HG02571 (cell line): ENCODE measurements around the gene SNX25.
"Not testable (repeated sequence)": the region's sequence is repeated elsewhere in the genome, so short reads cannot be mapped to it uniquely, and the experiment has no call there.

Experiments used
- ATAC-seq: cut with Tn5 transposase; IDR thresholded peaks from one replicate; pipeline ENCODE4 v1.9.1; 2021; ENCODE audit warnings: mild to moderate bottlenecking, moderate library complexity; ENCODE audit not compliant: unreplicated experiment

The SNX25 gene

GRCh38 chr4:185204238-185204910, 5.0 kb upstream of the SNX25 start:
- ATAC-seq = no peak

- not testable (repeated sequence) for ATAC-seq
Observed at GRCh38 chr4:185205073-185205472, 4.3 kb upstream of the SNX25 start.

GRCh38 chr4:185205697-185206342, 3.6 kb upstream of the SNX25 start:
- ATAC-seq = no peak

- no peak for ATAC-seq
Observed at GRCh38 chr4:185207466-185207865, 1.9 kb upstream of the SNX25 start.

- ATAC-seq = not testable (repeated sequence)
Observed at GRCh38 chr4:185209852-185210101, 379 bp downstream of the SNX25 start.

- ATAC-seq = peak; percentile 24
Observed at GRCh38 chr4:185210102-185210981, 944 bp downstream of the SNX25 start.

- no peak for ATAC-seq
Observed at GRCh38 chr4:185211035-185211434, 1.6 kb downstream of the SNX25 start.

GRCh38 chr4:185211641-185212040, 2.2 kb downstream of the SNX25 start:
- ATAC-seq = no peak

- ATAC-seq = no peak
Observed at GRCh38 chr4:185212581-185212980, 3.2 kb downstream of the SNX25 start.

GRCh38 chr4:185213877-185214276, 4.5 kb downstream of the SNX25 start:
- ATAC-seq = peak; percentile 26

- no peak for ATAC-seq
Observed at GRCh38 chr4:185215261-185215660, 5.9 kb downstream of the SNX25 start.

- ATAC-seq = no peak
Observed at GRCh38 chr4:185217408-185217975, 8.1 kb downstream of the SNX25 start.

- no peak for ATAC-seq
Observed at GRCh38 chr4:185218312-185218711, 8.9 kb downstream of the SNX25 start.

- ATAC-seq = peak; percentile 70
Observed at GRCh38 chr4:185219551-185220344, 10.3 kb downstream of the SNX25 start.

GRCh38 chr4:185221491-185221890, 12.1 kb downstream of the SNX25 start:
- no peak for ATAC-seq

- no peak for ATAC-seq
Observed at GRCh38 chr4:185221912-185222311, 12.5 kb downstream of the SNX25 start.

GRCh38 chr4:185222598-185222997, 13.2 kb downstream of the SNX25 start:
- no peak for ATAC-seq

GRCh38 chr4:185224597-185224996, 15.2 kb downstream of the SNX25 start:
- ATAC-seq = no peak

GRCh38 chr4:185225940-185226339, 16.5 kb downstream of the SNX25 start:
- no peak for ATAC-seq

GRCh38 chr4:185227131-185227551, 17.7 kb downstream of the SNX25 start:
- no peak for ATAC-seq
